NCI-H2029 treated with DMSO at 0.1 percent for 48 hours (cell line): ENCODE results near the gene KMT2E.

Source experiments
- DNase-seq: peaks from one replicate; lab custom pipeline; 2025; lab: John Stamatoyannopoulos, UW

KMT2E gene

DNA sequence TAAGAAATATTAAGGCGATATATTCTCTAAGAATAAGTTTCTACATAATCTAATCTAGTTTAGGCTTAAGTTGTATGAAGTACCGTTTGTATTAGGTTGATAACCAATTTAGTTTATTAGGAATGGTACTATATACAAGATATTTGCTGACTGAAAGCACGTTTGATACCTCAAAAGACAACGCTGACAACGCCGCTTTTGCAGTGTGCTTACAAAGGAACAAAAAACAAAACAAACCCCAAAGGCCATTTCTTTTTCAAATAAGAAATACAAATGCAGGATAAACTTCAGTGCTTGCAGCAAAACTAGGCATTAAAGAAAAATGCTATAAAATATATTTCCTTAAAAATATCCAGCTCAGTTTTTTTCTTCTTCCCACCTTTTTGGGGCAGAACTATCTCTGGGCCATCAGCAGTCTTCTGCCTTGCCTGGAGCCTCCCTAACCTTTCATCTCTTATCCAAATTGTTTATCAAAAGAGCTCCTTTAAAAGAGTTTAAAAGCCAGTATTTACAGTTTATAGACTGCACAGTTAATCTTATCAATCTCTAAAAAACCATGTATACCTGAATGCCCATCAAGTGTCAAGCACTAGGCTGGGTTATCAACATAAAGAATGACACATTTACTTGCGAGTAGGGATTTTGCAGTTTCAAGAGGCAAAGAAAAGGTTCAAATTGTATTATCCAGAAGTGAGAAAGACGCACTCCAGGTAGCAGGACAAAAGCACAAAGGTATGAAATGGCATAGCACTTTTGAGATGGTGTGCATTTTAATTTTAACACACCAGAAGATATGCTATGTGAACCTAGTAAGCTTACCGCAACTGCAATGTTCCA lies 4.1 kb upstream of the KMT2E start:
- DNase-seq = no peak

- DNase-seq = no peak
These were observed 3.4 kb upstream of the KMT2E start for GRCh38 chr7:105010504-105011130.

GRCh38 chr7:105011141-105011830 lies 2.7 kb upstream of the KMT2E start:
- DNase-seq = no peak

DNA sequence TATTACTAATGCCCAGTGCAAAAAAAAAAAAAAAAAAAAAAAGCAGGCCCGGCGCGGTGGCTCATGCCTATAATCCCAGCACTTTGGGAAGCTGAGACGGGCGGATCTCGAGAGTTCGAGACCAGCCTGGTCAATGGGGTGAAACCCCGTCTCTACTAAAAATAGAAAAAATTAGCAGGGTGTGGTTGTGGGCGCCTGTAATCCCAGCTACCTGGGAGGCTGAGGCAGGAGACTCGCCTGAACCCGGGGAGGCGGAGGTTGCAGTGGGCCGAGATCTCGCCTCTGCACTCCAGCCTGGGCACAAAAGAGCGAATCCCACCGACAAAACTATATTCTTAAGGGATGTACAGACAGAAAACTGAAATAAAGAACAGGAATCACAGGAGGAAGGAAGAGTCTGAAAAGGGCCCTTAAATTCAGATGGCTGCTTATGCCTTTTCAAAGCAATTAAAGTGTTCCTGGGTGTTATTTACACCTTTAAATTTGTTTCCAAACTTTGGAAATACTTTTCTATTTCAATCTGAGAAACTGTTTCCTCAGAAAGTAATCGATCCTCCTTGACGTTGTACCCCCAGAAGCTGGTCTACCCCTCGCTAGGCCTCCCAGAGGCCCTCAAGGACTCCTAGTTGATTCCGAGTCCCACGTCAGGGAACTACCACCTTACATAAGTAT lies 2.0 kb upstream of the KMT2E start:
- DNase-seq = no peak

DNA sequence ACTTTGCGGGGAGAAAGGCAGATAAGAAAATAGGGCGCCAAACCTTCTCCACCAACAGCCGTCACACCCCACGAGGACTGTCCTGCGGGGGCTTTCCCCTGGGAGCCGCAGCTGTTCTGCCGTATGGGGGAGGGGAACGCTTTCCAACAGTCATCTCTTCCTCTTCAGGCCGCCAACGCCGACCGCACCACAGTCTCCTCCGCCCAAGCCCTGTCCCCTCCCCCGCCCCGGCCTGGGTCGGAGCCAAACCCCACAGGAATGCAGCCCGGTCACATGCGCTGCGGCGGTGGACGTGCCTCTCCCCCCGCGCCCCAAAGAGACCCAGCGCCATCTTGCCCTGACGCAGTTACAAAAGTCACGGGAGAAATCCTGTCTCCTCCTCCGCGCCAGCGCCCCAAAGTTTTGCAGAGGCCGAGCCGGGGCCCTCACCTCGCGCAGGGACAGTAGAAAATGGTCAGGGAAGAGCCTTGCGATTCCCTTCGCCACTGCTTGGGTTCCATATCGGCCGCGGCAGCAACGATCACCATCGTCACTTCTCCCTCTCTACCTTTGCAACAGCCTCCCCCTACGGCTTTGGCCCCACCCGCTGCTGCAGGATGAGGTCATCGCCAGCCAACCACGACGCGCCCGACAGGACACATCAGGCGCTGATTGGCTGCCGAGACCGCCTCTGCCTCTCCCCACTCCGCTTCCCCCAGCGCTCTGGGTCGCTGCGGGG lies 1.3 kb upstream of the KMT2E start:
- peak; percentile 86 for DNase-seq

- DNase-seq = peak; percentile 69
These were observed 687 bp upstream of the KMT2E start for GRCh38 chr7:105013221-105013815.

DNA sequence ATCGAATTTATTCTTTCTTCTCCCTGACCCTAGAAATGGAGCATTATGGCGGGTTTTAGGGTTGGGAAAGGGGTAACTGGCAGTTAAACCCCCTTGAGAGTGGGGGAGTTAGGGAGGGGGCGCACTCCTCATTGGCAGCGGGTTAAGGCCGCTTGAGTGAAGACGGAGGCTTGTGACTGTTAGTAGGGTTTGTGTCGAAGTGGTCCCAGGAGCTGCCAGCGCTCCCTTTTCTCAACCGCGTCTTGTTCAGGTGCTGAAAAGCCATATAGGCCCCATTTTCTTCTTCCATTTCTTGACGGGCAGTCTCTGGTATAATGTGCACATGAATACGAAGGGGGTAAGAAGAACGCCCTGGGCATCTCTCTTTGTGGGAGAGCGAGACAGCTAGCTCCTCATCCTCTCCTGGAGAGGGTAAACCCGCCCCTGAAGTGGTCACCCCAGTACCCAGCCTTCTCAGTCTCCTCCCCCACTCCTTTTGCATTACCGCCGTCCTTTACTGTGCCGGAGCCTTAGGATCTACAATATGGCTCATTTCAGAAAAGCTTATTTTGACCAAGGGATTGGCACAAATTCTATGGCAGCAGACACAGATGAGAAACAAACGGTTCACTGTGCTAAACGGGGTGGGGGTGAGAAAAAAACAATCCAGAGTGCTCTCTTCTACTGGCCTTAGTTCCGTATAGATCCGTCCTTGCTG lies 836 bp downstream of the KMT2E start:
- DNase-seq = no peak

GRCh38 chr7:105015390-105015965 lies 1.5 kb downstream of the KMT2E start:
- DNase-seq = peak; percentile 27

GRCh38 chr7:105016068-105016708 lies 2.2 kb downstream of the KMT2E start:
- DNase-seq = no peak

- DNase-seq = no peak
These were observed 3.0 kb downstream of the KMT2E start for GRCh38 chr7:105016709-105017656.

DNA sequence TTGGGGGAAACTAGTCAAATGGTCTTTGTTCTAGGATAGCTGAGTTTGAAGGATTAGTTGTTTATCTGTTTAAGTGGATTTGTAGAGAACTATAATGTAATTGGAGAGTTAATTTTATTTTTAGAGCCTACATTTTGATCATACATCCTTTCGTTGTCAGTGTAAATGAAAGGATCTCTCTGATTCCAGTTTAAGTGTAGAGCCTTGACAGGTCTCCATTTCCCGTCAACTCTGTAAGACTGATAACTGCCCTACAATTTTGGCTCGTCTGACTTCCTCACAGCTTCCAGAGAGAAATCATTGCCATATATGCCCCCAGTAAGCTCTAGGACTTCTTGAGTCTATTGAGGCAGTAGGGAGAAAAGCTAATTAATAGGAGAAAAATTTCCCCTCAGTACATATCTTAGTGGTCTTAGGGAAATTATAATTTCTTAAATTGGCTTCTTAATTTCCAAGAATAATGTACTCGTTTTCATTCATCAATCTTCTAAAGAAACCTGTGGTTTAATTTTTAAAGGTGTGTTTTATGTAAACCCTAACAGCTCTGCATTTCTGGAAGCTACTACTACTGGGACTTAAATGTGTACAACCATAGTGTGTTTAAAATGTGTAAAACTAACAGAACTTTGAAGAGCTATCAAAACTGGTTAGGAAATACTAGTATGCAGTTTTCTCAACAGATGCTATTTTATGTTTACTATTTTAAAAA lies 3.8 kb downstream of the KMT2E start:
- DNase-seq = no peak

DNA sequence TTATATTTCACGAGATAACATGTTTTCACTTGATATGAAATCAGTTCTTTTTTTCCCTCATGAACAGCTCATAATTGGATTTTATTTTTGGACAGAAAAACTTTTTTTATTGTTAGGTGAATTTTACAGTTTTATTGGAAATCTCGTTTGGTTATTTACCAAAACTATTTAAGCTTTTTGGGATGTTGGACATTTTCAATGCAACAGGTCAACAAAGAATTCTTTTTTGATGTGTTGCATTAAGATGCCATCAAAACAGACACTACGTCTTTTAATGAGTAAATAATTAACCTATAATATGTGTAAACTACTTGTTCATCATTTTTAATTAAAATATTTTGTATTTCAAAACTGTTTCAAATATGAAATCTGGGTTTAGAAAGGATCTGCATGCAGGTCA lies 5.3 kb downstream of the KMT2E start:
- no peak for DNase-seq

GRCh38 chr7:105020926-105021325 lies 6.9 kb downstream of the KMT2E start:
- no peak for DNase-seq

DNA sequence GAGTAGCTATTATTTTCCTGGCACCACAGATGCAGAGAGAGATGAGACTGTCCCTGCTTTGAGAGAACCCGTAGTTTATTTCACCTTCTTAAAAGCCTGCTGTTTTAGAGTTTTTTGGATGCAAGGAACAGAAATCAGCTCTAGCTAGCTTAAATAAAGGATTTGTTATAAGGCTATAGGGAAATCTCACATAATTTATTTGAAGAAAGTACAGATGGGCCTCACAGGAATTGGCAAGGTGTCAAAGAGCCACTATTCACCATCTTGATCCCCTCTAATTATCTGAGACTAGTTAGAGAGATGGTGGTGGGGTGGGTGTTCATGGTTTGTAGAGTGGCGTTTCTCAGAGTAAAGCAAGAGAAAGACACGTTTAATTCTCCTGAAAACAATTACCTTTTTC lies 7.3 kb downstream of the KMT2E start:
- DNase-seq = no peak

DNA sequence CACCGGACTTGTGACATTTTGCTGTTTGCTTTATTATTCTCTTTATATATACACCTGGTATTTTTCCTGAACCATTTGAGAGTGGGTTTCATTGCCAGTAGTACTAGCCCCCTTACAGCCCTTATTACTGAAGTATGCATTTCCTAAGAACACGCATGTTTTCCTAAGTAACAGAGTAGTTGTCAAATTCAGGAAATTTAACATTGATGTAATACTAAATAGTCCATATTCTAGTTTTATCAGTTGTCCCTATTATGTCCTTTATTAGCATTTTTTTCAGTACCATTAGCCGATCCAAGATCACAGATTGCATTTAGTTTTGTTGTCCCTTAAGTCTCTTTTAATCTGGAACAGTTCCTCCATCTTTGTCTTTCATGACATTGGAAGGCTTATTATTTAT lies 8.0 kb downstream of the KMT2E start:
- no peak for DNase-seq

- no peak for DNase-seq
These were observed 8.5 kb downstream of the KMT2E start for GRCh38 chr7:105022458-105022857.

- peak; percentile 32 for DNase-seq
These were observed 10.7 kb downstream of the KMT2E start for GRCh38 chr7:105024734-105025133.

GRCh38 chr7:105026750-105027149 lies 12.7 kb downstream of the KMT2E start:
- DNase-seq = no peak
